Left colon (tissue), 2 donors: Measurements from ENCODE around the gene HEATR5A. TPM values are rescaled to one million over a fixed set of nuclear protein-coding genes. Genes with fewer than 3 reads are reported as not detected.
"Not testable (repeated sequence)": the region's sequence is repeated elsewhere in the genome, so short reads cannot be mapped to it uniquely, and the experiment has no call there.

ENCODE experiments used
- ATAC-seq: fragments of 200-7000 bp; cut with Tn5 transposase; one replicate; pipeline ENCODE4 v1.9.1; 2020; ENCODE audit warnings: mild to moderate bottlenecking, moderate library complexity
- DNase-seq, 2 donors: peaks; one replicate each; pipeline ENCODE4 v3.0.0-alpha.2; 2020
- intact Hi-C, 2 donors: fragments of 100-400 bp; cut with DNase I in 1 of 2; cut with micrococcal nuclease in 1 of 2; formaldehyde crosslinking; loops; one replicate each; pipeline versions ENCODE4 v1.11.2 to v1.14.0; 2022; cut with DNase I, micrococcal nuclease
- total RNA-seq, 2 donors: library from RNA; stranded (reverse); fragmentation: NEBNext Ultra II Directional; extraction: Animal tissue kit (Norgen Biotek cat#: 25700); gene quantifications; one replicate each; pipeline ENCODE4 v1.2.1, GENCODE V29; 2021
- donor health status: DM: no; HTN: no; CAD: no.
- donor health status: DM: yes; HTN: yes; CAD: no.

HEATR5A gene
- total RNA-seq, 2 donors from 2014 or later = 60.4 to 69.6 TPM

GRCh38 chr14:31253746-31254471 is 166.4 kb downstream of the HEATR5A start:
- DNase-seq (no peak), ATAC-seq (no peak)
- intact Hi-C loops = no loop called here

DNA sequence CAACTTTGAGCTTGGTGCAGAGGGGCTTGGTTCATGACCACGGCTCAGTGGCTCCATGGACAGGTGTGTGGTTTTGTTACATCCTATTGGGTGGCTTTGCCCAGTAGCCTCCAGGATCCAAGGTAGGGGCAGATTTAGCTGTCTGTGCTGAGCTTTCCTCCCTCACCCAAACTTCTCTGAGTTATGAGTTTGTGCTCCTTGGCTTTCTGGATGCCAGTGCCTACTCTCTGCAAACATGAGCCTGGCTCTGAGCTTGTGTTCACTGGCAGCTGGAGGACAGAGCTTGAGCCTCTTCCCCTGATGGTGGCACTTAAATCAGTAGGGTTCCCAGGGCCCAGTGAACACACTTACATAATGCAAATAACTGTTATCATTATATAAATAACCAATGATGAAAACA is 167.5 kb downstream of the HEATR5A start:
- DNase-seq (no peak), ATAC-seq (no peak)
- intact Hi-C loops = no loop called here

DNA sequence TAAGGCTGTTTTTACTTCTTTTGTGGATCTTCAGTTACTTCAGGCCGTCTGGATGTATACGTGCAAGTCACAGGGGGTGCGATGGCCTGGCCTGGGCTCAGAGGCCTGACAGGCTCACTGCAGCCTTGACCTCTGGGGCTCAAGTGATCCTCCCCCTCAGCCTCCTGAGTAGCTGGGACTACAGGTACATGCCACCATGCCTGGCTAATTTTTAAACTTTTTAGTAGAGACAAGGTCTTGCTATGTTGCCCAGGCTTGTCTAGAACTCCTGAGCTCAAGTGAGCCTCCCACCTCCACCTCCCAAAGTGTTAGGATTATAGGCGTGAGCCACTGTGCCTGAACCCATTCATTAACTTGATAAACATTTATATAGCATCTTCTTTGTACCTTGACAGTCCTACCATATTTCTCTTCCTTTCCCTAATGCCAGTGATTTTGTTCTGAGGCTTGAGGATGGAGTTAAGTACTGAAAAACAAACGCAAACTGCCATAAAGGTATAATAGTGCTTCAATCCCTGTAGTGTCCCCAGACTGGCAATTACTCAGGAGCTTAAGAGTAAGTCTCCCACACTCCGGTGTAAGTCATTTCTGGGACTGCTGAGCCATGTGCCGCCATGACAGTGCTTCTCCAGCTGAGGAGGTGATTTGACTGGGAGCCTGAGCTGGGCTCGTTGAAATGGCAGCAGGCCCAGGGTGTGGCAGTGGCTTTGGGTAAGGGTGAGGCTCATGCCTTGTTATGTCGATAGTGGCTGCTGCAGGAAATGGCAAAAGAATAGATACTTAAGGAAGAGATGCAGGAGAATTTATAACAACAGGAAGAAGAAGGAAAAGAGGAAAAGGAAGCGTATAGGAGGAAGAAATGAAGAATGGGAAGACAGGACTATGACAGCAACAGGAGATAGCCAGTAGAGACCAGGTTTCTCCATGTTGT is 169.1 kb downstream of the HEATR5A start:
- peak; percentile 92 for ATAC-seq
- peak; percentile 72 to 78 for DNase-seq
- intact Hi-C loops = no loop called here

GRCh38 chr14:31244626-31245025 is 175.7 kb downstream of the HEATR5A start:
- intact Hi-C loops = no loop called here
- ATAC-seq (peak; percentile 24), DNase-seq (no peak)

GRCh38 chr14:31243860-31244259 is 176.5 kb downstream of the HEATR5A start:
- DNase-seq (peak; percentile 41 to 77), ATAC-seq (peak; percentile 87)
- intact Hi-C loops = no loop called here

DNA sequence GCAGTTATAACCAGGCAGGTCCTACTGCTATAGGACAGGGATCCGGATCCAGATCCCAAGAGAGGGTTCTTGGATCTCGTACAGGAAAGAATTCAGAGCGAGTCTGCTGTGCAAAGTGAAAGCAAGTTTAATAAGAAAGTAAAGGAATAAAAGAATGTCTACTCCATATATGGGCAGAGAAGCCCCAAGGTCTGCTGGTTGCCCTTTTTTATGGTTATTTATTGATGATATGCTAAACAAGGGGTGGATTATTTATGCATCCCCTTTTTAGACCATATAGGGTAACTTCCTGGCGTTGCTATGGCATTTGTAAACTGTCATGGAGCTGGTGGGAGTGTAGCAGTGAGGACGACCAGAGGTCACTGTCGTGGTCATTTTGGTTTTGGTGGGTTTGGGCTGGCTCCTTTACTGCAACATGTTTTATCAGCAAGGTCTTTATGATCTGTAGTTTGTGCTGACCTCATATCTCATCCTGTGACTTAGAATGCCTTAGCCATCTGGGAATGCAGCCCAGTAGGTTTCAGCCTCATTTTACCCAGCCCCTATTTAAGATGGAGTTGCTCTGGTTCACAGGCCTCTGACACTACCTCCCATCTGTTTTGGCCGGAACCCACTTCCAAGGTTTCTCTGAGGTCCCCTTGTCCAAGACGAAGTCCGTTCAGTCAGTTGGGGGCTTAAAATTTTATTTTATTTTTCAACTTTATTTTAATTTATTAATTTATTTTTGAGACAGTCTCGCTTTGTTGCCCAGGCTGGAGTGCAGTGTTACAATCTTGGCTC is 178.0 kb downstream of the HEATR5A start:
- ATAC-seq, DNase-seq, intact Hi-C loops: not testable (repeated sequence)

Other genes with a start within 250 kb of the HEATR5A start
- gene HECTD1, start 212.8 kb downstream of the HEATR5A start, total RNA-seq = 100 to 1,000 TPM; 129 to 142 TPM
- 10 to 100 TPM; 11.8 to 14.6 TPM for gene DTD2, start 37.0 kb upstream of the HEATR5A start, total RNA-seq
- not detected for gene GPR33, start 67.5 kb upstream of the HEATR5A start, total RNA-seq
- 10 to 100 TPM; 12.3 to 13.5 TPM for gene NUBPL, start 140.9 kb upstream of the HEATR5A start, total RNA-seq